Ovary (tissue), 3 donors: ENCODE measurements around the gene SHISA9.

Source experiments
- POLR2A ChIP-seq: fragments of 450-650 bp; IDR thresholded peaks from one replicate; pipeline ENCODE4 v1.6.1; 2017; ENCODE audit warnings: antibody characterized with exemption, mild to moderate bottlenecking, moderate library complexity
- TF ChIP-seq, protein P1 (sequence below), 3 donors: fragments of 450-650 bp in 2 of 3; fragments of 200-600 bp in 1 of 3; IDR thresholded peaks; one replicate each; pipeline versions ENCODE4 v1.5.1 to v1.8.0; 2016 to 2022; ENCODE audit warnings: antibody characterized with exemption in 3 of 3, mild to moderate bottlenecking in 1 of 3
- donor health status: DM: no; HTN: no; CAD: no.

DNA sequence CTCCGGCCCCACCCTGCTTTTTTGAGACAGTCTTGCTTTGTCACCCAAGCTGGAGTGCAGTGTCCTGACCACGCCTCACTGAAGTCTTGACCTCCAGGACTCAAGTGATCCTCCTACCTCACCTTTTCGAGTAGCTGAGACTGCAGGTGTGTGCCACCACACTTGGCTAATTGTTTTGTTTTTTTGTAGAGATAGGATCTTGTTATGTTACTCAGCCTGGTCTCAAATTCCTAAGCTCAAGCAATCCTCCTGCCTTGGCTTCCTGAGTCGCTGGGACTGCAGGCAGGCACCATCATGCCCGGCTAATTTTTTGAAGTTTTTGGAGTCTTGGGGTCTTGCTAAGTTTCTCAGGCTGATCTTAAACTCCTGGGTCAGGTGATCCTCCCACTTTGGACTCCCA lies 206.7 kb downstream of the SHISA9 start:
- TF ChIP-seq, protein P1, sequence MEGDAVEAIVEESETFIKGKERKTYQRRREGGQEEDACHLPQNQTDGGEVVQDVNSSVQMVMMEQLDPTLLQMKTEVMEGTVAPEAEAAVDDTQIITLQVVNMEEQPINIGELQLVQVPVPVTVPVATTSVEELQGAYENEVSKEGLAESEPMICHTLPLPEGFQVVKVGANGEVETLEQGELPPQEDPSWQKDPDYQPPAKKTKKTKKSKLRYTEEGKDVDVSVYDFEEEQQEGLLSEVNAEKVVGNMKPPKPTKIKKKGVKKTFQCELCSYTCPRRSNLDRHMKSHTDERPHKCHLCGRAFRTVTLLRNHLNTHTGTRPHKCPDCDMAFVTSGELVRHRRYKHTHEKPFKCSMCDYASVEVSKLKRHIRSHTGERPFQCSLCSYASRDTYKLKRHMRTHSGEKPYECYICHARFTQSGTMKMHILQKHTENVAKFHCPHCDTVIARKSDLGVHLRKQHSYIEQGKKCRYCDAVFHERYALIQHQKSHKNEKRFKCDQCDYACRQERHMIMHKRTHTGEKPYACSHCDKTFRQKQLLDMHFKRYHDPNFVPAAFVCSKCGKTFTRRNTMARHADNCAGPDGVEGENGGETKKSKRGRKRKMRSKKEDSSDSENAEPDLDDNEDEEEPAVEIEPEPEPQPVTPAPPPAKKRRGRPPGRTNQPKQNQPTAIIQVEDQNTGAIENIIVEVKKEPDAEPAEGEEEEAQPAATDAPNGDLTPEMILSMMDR (IDR thresholded peaks at IDR 0.05), result no peak
- TF ChIP-seq POLR2A, result no peak
